GM19372 (cell line): ENCODE measurements around the gene MAPK8.

Source experiments
- ATAC-seq: cut with Tn5 transposase; IDR thresholded peaks from one replicate; pipeline ENCODE4 v1.9.1; 2021; ENCODE audit warnings: mild to moderate bottlenecking, low read depth, moderate library complexity; ENCODE audit not compliant: unreplicated experiment

Gene MAPK8

DNA sequence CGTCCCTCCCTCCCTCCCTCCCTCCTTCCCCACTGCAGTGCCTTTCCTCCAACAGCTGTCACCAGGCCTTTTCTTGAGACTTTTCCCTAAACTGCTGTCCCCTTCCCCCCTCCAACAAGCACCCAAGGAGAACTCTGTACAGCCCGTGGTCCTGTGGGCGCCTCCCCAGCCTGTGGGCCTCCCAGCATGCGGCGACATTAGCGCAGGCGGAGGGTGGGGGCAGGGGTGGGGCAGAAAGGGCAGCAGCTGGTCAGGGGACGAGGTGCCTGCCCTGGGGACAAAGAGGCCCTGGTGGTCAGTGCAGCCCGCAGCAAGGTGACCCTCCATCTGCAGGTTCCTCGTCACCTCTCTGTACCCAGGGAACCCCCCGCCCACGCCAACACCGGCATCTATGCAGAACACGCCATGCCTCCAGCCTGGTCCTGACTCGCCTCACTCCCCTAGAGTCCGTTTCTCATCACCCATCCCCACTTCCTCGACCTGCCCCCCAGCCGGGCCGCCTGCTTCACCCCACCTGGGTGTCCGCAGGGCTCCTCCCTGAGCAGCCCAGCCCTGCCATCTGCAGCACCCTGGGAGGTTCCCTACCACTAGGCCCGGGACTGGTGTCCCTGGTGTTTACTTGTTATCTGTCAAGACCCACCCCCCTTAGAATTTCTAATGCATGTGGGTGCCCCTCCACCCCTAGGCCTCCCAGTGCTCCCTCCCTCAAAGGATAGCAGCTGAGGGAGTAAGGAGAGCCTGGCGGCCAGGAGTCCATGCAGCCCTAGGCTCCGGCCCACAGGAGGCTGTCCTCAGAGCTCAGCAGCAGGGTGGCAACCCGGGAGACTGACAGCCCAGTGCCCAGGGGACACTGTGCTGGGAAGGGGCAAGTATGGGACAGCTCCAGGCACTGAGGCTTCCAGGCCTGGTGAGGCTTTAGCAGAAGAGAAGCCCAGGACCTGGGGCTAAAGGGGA is 150.6 kb downstream of the MAPK8 start:
- no peak for ATAC-seq

DNA sequence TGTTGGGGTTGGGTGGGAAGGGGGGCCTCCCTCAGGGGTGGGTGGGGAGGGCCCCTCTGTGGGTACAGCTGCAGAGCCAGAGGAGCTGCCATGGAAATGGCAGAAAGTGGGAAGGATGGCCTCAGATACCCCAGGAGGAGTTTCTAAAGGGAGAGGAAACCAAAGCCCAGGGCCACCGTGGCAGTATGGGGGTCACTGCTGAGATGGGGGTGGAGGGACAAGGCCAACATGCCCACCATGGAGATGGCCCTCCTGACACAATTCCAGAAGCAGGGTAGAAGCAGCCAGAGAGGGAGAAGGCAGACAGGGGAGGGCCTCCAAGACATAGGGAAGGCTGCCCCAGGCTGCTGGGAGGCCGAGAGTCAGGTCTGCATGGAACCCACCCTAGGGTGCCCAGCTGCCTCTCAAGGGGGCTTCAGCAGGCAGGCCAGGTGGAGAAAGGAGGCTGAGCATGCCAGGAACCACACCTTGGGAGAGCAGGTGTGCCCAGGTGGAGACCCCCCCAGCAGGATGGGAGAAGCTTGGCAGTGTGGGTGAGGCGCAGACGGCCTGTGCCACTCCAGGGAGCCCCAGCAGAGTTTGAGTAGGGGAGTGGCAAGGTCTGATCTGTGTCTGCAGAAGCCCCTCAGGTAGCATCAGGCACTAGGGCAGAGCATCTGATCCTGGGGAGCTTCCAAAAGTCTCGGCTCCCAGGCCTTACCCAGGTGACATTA is 151.6 kb downstream of the MAPK8 start:
- ATAC-seq: no peak

DNA sequence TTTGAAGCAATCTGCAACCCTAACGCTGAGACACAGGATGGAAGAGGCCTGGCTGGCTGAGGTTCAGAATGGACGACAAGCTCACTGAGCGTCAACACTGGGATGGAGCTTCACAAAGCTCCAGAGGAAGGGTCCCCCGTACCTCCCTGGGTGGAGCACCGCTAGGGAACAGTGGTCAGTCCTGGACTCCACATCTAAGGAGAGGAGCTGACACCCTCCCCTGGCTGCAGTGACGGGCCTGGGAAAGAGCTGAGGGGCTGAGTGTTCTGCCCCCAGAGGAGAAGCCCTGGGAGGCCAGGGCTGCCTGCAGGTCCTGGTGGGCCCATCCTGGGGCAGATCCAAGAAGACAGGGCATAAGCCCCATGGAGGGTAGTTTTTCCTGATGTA is 152.2 kb downstream of the MAPK8 start:
- ATAC-seq: no peak

DNA sequence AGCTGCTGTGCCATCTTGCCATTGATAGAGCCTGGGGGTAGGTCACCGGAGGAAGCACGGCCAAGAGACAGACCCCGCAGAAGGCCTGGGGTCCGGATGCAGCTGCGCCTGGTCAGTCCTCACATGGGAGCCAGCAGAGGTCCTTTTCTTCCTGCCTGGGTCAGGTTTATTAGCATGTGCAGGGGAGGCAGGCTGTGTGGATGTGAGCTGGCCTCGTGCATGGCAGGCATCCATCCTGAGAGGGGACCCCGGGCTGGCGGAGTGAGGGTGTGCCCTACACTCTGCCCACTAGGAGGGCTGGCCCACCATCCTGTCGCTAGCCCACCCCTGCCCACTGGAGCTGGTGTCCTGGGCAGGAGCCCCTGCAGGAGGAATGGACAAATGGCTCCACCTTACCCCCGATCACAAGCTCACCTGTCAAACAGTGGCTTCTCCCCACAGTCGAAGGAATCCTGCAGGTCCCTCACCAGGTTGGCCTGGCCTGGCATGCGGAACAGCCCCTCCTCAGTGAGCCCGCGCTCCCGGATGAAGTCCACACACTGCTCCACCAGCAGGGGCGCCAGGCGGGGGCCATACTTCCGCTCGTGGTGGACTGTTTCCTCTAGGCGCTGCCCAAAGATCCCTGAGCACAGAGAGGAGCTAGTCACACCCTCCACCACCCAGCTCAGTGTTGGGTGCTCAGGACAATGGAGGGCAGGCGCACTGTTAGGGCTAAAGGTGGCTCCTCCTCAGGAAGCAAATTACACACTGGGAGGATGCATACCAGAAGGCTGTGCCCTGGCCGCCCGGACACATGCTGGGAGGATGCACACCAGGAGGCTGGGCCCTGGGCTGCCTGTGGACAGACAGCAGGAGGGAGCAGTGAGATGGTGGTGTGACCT is 153.0 kb downstream of the MAPK8 start:
- no peak for ATAC-seq

DNA sequence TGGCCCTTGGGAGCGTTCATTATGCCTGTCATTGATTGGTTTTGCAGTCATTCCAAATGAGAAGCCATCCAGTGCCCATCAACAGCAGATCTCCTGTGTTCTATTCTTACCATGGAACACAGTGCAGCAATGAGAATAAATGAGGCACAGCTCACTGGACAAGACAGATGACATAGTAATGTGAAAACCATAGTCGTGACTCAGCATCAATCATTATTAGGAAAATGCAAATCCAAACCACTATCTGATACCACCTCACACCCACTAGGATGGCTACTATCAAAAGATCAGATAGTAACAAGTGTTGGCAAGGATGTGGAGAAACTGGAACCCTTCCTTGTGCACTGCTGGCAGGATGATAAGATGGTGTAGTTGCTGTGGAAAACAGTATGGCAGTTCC is 153.7 kb downstream of the MAPK8 start:
- ATAC-seq: no peak

DNA sequence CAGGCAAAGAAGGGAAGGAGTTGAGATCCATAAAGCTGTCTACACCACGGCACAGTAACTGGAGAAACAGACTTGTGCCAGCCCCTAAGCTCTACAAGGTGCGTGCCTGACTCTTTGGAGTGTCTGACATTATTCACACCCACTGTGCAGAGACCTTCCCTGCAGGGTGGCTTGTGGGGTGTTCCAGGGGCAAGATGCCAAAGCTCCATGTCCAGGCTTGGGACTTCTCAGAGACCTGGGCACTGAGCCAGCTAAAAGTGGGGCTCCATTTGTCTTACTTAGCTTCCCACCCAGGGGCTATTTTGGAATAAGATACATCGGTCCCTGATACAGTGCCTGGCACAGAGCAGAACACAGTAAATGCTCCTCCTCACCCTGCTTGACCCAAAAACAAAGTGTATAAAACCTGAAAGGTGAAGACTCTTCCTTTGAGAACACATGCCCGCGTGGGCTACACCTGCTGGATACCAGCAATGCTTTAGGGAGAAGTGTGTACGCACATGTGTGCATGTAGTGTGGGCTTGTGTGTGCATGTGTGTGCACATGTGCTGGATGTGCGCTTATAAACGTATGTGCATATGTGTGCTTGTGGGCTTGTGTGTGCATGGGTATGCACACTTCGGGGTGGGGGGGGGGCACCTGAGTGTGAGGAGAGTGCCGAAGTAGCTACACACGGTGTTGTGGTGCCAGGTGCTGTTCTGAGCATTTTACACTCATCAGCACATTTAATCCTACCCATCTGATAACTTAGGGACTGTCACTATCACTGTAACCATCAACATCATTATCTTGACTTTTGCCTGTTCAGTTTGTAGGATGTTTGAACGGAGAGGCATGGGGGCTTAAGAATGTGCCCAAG is 155.4 kb downstream of the MAPK8 start:
- no peak for ATAC-seq

DNA sequence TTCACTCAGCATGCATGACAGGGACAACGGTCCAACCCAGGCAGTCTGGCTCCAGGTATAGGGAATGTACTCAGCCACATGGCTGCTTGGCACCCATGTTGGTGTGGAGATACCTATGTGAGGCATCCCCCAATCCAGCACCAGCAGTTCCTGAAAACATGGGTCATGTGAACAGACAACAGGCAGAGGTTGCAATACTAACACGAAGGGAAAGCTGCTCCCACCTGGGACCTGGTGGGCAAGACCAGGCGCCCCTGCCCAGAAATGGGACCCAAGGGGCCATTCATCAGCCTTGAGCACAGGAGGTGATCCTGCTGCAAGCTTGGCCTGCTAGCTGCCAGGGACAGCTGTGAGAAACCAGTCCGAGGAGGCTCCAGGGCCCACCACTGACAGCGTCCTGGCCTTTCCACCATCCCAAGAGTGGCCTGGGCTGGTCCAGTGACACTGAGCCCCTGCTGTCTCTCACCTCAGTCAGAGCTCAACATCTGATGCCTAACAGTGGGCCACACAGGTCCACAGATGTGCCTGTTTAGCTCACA is 156.1 kb downstream of the MAPK8 start:
- no peak for ATAC-seq

DNA sequence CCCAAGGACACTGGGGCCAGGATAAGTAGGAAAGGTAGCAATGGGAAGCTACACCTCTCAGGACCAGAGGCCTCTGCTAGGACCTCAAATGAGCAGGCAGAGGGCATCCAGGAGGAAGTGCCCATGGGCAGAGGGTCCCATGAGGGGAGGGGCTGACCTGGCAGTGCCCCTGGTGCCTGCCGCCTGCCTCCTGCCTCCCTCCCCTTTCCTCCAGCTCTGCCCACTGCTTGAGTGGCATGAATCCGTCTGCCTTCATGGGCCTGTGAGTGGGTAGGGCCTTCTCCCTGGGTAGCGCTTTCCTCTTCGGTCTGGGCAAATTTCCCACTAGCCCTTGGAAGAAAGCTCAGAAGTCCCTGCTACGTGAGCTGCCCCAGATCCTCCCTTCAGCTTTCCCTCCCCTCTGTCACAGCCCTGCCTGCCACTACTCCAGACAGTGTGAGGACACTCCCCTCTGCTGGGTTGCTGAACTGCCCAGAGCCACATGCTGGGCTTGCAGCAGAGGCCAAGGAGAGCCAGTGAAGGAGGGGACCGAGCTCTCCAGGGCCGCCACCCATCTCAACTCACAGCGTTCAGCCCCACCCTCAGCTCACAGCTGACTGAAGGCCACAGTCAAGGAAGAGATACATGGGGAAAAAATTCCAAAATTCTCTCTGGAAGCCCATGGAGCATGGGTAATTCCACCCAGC is 157.0 kb downstream of the MAPK8 start:
- ATAC-seq: no peak

DNA sequence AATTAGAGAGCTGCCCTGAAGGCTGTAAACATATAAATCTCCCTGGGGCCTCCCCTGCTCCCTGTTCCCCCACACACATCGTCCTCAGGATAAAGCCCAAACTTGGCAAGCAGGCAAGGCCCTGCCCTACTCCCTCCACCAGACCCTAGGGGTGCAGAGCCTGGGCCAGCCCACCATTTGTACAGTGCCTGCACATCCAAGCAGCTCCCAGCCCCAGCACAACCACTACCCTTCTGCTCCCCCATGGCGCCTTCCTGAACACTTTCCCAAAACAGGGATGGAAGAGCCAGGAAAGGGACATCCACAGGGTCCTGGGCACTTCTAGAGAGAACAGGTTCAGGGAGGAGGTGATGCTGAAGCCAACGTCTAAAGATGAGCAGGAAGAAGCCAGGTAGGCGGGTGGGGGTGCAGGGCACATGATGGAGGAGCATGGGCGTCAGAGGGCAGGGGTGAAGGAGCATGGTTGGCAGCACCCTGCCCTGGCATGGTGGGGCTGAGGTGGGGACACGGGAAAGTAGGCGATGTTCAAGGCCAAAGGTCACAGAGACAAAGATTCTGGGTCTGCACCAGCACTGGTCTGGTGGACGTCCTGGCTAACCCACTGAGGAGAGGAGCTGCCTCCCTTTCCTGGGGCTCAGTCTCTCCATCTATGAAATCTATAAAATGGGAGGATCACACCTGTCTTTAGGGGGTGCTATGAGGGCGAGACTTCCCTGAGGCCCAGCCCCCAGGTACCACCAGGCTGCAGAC is 157.8 kb downstream of the MAPK8 start:
- ATAC-seq: no peak

DNA sequence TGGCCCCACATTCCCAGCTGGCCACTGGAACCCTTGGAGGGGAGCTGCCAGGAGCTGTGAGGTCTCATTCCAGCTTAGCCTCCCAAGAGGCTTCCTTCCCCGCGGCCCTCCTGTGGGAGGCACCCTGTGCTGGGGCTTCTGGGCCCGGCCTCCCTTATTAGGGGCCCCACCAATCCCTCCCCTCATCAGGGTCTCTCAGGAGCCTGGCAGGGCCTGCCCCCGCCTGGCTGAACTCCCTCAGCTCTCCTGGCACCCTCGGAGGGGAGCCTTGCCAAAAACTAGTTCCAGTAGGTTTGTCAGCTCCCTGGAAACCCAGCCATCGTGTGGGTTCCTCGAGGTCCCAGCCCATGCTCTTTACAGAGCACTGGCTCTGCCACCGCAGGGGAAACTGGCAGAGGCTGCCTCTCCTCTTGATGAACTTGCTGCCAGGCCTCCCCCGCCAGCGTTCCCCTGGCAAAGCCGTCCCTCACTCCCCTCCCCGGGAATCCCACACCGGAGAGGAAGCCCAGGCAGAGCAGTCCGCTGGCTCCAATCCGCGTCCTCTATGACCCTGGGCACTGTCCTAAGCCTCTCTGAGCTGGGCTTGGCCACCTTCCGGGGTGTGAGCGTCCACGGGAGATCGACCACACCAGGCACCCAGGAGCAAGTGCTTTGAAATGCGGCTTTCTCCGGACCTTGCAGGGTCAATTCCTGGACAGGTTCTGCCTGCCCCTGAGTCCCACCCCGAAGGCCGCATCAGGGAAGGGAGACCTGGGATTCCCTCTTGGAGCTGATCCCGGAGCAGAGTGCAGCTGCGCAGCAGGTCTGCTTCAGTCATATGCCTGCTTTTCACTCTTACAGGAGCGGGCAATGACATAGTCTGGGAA is 158.6 kb downstream of the MAPK8 start:
- ATAC-seq: no peak

DNA sequence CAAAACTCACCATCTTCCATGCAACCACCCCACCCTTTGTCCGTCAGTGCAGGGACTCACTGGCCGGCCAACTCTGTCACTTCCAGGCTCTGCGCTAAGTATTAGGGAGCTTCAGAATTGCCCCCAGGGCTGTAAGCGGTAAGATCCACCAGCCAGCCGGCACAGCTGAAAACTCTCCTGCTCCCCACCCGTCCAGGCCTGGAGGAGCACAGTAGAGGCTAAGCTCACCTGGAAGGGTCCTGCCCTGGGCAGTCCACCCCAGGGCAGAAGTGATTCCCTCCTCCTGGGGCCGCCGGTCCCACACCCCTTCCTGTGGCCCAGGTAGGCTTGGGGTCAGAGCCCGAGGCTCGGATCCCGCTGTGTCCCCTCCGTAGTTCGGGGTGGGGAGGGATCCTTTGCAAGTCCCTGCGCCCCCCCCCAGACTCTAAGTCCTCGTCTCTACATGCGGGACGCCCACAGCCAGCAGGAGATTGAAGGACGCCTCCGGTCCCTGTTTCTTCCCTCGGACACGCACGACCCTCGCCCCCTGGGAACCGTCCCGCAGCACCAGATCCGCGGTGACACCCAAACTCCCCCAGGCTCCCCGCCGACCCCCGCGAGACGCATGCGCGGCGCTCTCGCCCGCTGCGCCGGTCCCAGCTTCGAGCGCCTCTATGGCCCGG is 159.5 kb downstream of the MAPK8 start:
- no peak for ATAC-seq

DNA sequence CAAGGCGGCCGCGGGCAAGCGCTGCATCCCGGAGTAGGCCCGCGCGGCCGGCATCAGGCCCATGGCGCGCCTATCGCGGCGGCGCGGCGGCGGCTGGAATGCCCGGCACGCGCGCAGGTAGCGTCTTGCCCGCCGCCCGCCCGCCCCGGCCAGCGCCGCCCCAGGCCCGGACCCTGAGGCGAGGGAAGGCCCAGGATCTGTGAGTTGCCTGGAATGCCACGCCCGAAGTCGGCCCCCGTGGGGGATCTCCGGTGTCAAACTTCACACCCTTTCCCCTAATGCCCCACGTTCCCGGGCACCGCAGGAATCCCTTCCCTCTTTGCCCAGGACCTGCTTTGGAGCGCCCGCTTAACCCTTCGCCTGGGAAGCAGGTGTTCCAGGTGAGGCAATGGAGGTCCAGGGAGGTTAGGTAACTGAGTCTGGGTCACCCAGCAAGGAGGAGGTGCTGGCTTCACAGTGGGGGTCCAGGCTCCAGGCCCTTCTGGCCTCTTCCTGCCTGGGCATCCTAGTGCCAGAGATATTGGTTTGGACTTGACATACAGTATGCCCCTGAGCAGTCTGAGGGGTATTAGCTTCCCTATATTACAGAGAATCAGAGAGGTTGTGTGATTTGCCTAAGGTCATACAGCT is 160.2 kb downstream of the MAPK8 start:
- ATAC-seq: no peak

DNA sequence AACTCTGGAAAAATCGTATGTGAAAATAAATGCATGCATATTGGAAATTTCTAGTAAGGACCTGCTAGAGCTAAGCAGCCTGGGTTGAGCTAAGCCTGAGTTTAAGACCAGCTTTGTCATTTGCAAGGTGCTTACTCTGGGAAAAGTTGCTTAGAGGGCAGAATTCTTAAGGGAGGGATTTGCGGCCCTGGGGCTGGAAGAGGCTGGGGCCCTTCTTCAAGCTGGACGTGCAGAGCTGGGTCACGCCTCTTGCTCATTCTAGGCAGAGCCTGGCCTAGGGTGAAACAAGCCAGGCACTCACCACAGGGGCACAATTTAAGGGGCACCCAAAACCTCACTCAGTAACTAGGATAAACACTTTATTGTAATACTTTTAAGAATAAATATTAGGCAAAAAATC is 161.2 kb downstream of the MAPK8 start:
- no peak for ATAC-seq

DNA sequence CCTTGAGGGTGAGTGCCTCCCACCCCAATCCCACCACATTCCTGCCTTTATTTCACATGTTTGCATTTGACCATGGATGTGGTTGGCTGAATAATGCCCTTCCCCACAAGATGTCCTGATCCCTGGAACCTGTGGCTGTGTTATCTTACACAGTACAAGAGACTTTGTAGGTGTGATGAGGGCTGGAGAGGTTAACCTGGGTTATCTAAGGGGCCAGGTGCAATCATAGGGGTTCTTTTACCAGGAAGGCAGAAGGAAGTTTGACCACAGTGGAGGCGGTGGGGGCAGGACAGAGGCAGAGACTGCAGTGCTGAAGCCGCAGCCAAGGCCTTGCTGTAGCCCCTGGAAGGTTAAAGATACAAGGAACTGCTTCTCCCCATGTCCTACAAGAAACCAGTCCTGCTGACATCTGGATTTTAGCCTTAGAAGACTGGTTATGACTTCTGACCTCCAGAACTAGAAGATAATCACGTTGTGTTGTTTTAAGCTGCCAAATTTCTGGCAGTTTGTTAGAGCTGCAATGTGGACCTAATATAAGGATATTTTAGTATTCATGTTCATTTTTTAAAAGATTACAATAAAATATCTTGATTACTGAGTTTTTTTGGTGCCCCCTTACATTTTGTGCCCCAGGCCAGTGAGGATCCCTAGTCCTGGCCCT is 161.8 kb downstream of the MAPK8 start:
- ATAC-seq: no peak

DNA sequence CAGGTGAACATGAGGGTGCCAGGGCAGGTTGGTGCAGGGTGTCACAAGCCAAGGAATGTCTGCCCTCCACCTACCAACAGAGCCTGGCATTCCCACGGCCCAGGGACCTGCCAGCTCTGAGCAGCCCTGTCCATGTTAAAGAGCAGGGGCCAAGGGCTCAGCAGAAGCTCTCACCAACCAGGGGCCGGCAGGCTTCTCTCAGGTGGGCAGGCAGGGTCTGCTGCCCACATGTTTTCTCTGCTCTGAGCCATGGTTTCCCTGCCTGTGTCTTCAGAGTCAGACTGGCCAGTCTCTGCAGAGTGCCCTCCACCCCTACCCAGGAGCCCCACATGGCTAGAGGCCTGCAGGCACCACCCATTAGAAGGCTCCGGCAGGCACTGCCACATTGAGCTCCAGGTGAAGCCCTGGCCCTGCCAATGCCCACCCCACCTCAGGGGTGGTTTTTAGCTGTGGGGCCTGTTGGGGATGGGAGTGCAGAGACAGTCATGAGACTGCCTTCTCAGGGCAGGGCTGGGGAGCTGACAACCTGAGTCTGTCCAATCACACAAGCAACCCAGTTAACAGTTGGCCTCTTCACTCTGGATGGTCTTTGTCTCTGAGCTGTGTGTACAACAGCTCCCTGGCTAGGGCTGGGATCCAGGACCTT is 162.5 kb downstream of the MAPK8 start:
- ATAC-seq: no peak
